Right renal cortex interstitium (tissue), 3 donors: ENCODE results near the gene MED16. TPM values are rescaled to one million over a fixed set of nuclear protein-coding genes. Genes with fewer than 3 reads are reported as not detected.

Experiments used
- DNase-seq, 3 donors: peaks; one replicate each; pipeline ENCODE4 v3.0.0-alpha.2; 2013; ENCODE audit warnings: low read depth in 3 of 3, low spot score in 2 of 3
- polyA plus RNA-seq, 3 donors: library from polyadenylated mRNA; unstranded; fragments of 120-200 nt; gene quantifications; one replicate each; pipeline ENCODE4 v1.2.1, GENCODE V29; 2013; ENCODE audit not compliant: insufficient read length in 3 of 3

The MED16 gene
- polyA plus RNA-seq, 3 donors, result 41.8 to 54.4 (median 43.9) TPM

GRCh38 chr19:875265-875879, 17.6 kb downstream of the MED16 start:
- DNase-seq, result no peak

- DNase-seq, result no peak
Observed at GRCh38 chr19:873561-874041, 19.4 kb downstream of the MED16 start.

GRCh38 chr19:873084-873483, 19.9 kb downstream of the MED16 start:
- DNase-seq, result no peak

GRCh38 chr19:872266-872951, 20.6 kb downstream of the MED16 start:
- no peak for DNase-seq

GRCh38 chr19:871446-872265, 21.3 kb downstream of the MED16 start:
- no peak for DNase-seq

- DNase-seq, result no peak
Observed at GRCh38 chr19:870963-871401, 22.0 kb downstream of the MED16 start.

GRCh38 chr19:870314-870713, 22.7 kb downstream of the MED16 start:
- no peak for DNase-seq

GRCh38 chr19:869245-870177, 23.5 kb downstream of the MED16 start:
- no peak for DNase-seq

GRCh38 chr19:868458-869244, 24.3 kb downstream of the MED16 start:
- no peak for DNase-seq

- DNase-seq, result no peak
Observed at GRCh38 chr19:867855-868457, 25.0 kb downstream of the MED16 start.

GRCh38 chr19:867301-867793, 25.6 kb downstream of the MED16 start:
- DNase-seq, result no peak

GRCh38 chr19:866769-867300, 26.2 kb downstream of the MED16 start:
- no peak for DNase-seq

- no peak for DNase-seq
Observed at GRCh38 chr19:863315-863620, 29.7 kb downstream of the MED16 start.

GRCh38 chr19:862581-863314, 30.2 kb downstream of the MED16 start:
- DNase-seq, result no peak

- DNase-seq, result no peak
Observed at GRCh38 chr19:861756-862580, 31.0 kb downstream of the MED16 start.

- no peak for DNase-seq
Observed at GRCh38 chr19:861141-861755, 31.7 kb downstream of the MED16 start.
